HG03025 (cell line): ENCODE data around the gene FSCN2.
"Not testable (repeated sequence)": the region's sequence is repeated elsewhere in the genome, so short reads cannot be mapped to it uniquely, and the experiment has no call there.

Experiments
- ATAC-seq: cut with Tn5 transposase; IDR thresholded peaks from one replicate; pipeline ENCODE4 v1.9.1; 2021; ENCODE audit warnings: mild to moderate bottlenecking, moderate library complexity; ENCODE audit not compliant: unreplicated experiment, low FRiP score

Gene FSCN2

GRCh38 chr17:81573794-81574642, 45.8 kb downstream of the FSCN2 start:
- no peak for ATAC-seq

- no peak for ATAC-seq
Observed at GRCh38 chr17:81574643-81574956, 46.4 kb downstream of the FSCN2 start.

- ATAC-seq = no peak
Observed at GRCh38 chr17:81575836-81576235, 47.7 kb downstream of the FSCN2 start.

GRCh38 chr17:81576621-81577277, 48.6 kb downstream of the FSCN2 start:
- ATAC-seq = no peak

- ATAC-seq = no peak
Observed at GRCh38 chr17:81577278-81578000, 49.3 kb downstream of the FSCN2 start.

GRCh38 chr17:81578038-81578441, 49.9 kb downstream of the FSCN2 start:
- ATAC-seq = no peak

GRCh38 chr17:81578561-81579225, 50.5 kb downstream of the FSCN2 start:
- ATAC-seq = no peak

GRCh38 chr17:81579298-81579697, 51.1 kb downstream of the FSCN2 start:
- no peak for ATAC-seq

GRCh38 chr17:81579821-81580321, 51.7 kb downstream of the FSCN2 start:
- ATAC-seq = no peak

GRCh38 chr17:81580481-81580880, 52.3 kb downstream of the FSCN2 start:
- no peak for ATAC-seq

- ATAC-seq = no peak
Observed at GRCh38 chr17:81581758-81582157, 53.6 kb downstream of the FSCN2 start.

- ATAC-seq = no peak
Observed at GRCh38 chr17:81582341-81582740, 54.2 kb downstream of the FSCN2 start.

GRCh38 chr17:81582749-81583148, 54.6 kb downstream of the FSCN2 start:
- ATAC-seq = no peak

GRCh38 chr17:81583589-81584342, 55.6 kb downstream of the FSCN2 start:
- ATAC-seq = no peak

GRCh38 chr17:81584771-81585170, 56.6 kb downstream of the FSCN2 start:
- not testable (repeated sequence) for ATAC-seq

GRCh38 chr17:81586096-81586495, 57.9 kb downstream of the FSCN2 start:
- ATAC-seq = no peak
